Upper lobe of left lung (tissue), 4 donors: ENCODE data around the gene REM2.
"Not testable (repeated sequence)": the region's sequence is repeated elsewhere in the genome, so short reads cannot be mapped to it uniquely, and the experiment has no call there.

ENCODE experiments used
- EP300 ChIP-seq, 4 donors: sonication (generic); formaldehyde crosslinking; IDR thresholded peaks; one replicate each; pipeline ENCODE4 v1.5.1; 2017; ENCODE audit warnings: antibody characterized with exemption in 4 of 4, control low read depth in 2 of 4
- POLR2A ChIP-seq, 4 donors: fragments of 450-650 bp; IDR thresholded peaks; one replicate each; pipeline ENCODE4 v1.5.1; 2016 to 2017; ENCODE audit warnings: antibody characterized with exemption in 4 of 4, mild to moderate bottlenecking in 2 of 4
- POLR2AphosphoS5 ChIP-seq, 2 donors: sonication (generic); formaldehyde crosslinking; IDR thresholded peaks; one replicate each; pipeline ENCODE4 v1.5.1; 2017; ENCODE audit warnings: antibody characterized with exemption in 2 of 2
- TF ChIP-seq, protein P1 (sequence below), 6 experiments: fragments of 450-650 bp in 4 of 6; fragments of 200-600 bp in 2 of 6; sonication (generic) in 2 of 6; IDR thresholded peaks; one replicate each; pipeline ENCODE4 v1.5.1; 2016 to 2019; ENCODE audit warnings: antibody characterized with exemption in 6 of 6

DNA sequence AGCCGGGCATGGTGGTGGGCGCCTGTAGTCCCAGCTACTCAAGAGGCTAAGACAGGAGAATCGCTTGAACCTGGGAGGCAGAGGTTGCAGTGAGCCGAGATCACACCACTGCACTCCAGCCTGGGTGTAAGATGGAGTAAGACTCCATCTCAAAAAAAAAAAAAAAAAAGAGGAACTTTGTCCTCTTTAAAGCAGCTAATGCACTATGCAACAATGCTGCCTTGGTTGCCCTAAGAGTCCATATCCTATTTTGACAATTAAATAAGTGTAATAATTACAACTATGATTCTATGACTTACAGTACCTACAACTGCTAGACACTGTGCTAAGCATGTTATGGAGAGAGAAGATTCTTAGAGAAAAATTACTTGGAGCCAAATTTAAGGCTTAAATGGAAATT lies 31.8 kb downstream of the REM2 start:
- not testable (repeated sequence) for TF ChIP-seq POLR2A, POLR2AphosphoS5, EP300 (IDR thresholded peaks at IDR 0.05)
- TF ChIP-seq, protein P1, sequence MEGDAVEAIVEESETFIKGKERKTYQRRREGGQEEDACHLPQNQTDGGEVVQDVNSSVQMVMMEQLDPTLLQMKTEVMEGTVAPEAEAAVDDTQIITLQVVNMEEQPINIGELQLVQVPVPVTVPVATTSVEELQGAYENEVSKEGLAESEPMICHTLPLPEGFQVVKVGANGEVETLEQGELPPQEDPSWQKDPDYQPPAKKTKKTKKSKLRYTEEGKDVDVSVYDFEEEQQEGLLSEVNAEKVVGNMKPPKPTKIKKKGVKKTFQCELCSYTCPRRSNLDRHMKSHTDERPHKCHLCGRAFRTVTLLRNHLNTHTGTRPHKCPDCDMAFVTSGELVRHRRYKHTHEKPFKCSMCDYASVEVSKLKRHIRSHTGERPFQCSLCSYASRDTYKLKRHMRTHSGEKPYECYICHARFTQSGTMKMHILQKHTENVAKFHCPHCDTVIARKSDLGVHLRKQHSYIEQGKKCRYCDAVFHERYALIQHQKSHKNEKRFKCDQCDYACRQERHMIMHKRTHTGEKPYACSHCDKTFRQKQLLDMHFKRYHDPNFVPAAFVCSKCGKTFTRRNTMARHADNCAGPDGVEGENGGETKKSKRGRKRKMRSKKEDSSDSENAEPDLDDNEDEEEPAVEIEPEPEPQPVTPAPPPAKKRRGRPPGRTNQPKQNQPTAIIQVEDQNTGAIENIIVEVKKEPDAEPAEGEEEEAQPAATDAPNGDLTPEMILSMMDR (IDR thresholded peaks at IDR 0.05): not testable (repeated sequence)
